ENCODE results near the gene ANXA11. TPM values are rescaled to one million over a fixed set of nuclear protein-coding genes. Genes with fewer than 3 reads are reported as not detected.

ANXA11 gene
- total RNA-seq, 1 donor from 2014 or later = 178 TPM

DNA sequence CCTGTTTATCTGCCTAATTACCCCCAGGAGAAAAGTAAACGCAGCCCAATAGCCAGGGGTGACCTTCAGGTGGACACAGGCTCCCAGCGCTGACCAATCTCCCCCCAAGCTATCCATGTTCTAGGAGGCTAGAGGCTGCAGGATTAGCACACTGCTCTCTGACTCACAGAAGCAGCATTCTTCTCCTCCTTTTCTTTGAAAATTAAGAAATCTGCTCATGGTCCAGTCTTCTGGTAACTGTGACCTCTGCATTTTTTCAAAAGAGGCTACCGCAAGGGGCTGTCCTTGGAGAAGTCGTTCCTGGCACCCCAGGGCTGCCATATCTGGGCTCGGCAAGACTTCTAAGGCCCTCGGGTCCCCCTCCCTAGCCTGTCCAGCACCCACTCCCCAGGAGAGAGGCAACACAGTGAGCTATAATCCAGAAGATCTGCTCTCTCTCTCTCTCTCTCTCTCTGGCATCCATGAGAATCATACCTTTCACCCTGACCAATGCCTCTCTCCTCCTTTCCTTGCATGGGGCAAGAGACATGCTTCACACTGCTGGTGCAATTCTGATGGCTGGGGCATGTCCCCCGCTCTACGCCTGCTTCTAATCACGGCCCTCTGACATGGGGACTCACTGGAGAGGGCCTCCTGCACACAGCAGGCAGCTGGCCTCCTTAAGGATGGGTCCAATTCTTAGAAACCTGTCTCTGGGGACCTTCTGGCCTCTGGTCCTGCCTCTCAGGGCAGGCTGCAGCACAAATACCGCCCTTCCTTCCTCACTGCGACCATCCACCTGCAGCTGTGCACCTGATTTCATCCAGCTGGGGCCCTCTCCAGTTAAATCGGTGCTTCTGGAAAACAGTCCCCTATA is 27.3 kb downstream of the ANXA11 start:
- H3K4me3 Mint-ChIP-seq = no peak overlapping the region
- H3K9me3 Mint-ChIP-seq = no peaks in the 10 kb centered on the region
- ChIA-PET CTCF (no interaction called here), POLR2A (no interaction called here)
- no peak for ATAC-seq (ENCODE audit: low read depth)
- TF ChIP-seq, protein P1, sequence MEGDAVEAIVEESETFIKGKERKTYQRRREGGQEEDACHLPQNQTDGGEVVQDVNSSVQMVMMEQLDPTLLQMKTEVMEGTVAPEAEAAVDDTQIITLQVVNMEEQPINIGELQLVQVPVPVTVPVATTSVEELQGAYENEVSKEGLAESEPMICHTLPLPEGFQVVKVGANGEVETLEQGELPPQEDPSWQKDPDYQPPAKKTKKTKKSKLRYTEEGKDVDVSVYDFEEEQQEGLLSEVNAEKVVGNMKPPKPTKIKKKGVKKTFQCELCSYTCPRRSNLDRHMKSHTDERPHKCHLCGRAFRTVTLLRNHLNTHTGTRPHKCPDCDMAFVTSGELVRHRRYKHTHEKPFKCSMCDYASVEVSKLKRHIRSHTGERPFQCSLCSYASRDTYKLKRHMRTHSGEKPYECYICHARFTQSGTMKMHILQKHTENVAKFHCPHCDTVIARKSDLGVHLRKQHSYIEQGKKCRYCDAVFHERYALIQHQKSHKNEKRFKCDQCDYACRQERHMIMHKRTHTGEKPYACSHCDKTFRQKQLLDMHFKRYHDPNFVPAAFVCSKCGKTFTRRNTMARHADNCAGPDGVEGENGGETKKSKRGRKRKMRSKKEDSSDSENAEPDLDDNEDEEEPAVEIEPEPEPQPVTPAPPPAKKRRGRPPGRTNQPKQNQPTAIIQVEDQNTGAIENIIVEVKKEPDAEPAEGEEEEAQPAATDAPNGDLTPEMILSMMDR (IDR thresholded peaks at IDR 0.05) = no peak
- H3K27ac Mint-ChIP-seq = no peak overlapping the region
- peaks cover 28% of the 10 kb centered on the region for H3K36me3 Mint-ChIP-seq (ENCODE audit: low read depth)
- DNase-seq = no peak
- no peaks in the 10 kb centered on the region for H3K27me3 Mint-ChIP-seq
- intact Hi-C loops (cut with micrococcal nuclease) = no loop called here
- H3K4me1 Mint-ChIP-seq = peaks cover 34% of the 10 kb centered on the region

DNA sequence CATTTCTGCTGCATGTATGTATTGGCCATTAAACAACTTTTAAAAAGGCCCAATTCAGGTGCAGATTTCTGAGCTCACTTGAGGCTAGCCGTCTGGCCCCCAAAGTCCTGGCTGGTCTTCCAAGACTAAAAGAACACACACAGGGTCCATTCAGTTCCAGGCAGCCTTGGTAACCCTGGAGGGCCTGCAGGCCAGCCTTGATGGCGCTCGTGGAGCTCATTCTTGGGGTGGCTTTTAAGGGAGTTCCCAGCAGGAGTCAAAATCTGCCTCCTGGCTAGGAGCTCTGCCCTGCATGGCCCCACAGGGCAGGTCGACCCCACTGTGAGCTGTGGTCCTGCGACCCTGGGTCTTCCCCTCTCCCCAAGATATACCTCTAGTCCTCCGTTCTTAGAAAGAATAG is 28.8 kb downstream of the ANXA11 start:
- ChIA-PET CTCF (interaction anchor here (0.6 kb wide), 1 partner anchor 46 kb away, joined by 4 read pairs; no protein-coding TSS in a partner anchor), POLR2A (interaction anchor here (0.8 kb wide), 1 partner anchor 9 kb away, joined by 3 read pairs; no protein-coding TSS in a partner anchor)
- intact Hi-C loops (cut with micrococcal nuclease) = no loop called here
- ATAC-seq (ENCODE audit: low read depth) (no peak), DNase-seq (no peak)
- Mint-ChIP-seq H3K4me1 (peaks cover 24% of the 10 kb centered on the region), H3K9me3 (no peaks in the 10 kb centered on the region), H3K4me3 (no peak overlapping the region), H3K27me3 (no peaks in the 10 kb centered on the region), H3K36me3 (ENCODE audit: low read depth) (peaks cover 26% of the 10 kb centered on the region), H3K27ac (no peak overlapping the region)
- TF ChIP-seq, protein P1 (IDR thresholded peaks at IDR 0.05) = no peak

DNA sequence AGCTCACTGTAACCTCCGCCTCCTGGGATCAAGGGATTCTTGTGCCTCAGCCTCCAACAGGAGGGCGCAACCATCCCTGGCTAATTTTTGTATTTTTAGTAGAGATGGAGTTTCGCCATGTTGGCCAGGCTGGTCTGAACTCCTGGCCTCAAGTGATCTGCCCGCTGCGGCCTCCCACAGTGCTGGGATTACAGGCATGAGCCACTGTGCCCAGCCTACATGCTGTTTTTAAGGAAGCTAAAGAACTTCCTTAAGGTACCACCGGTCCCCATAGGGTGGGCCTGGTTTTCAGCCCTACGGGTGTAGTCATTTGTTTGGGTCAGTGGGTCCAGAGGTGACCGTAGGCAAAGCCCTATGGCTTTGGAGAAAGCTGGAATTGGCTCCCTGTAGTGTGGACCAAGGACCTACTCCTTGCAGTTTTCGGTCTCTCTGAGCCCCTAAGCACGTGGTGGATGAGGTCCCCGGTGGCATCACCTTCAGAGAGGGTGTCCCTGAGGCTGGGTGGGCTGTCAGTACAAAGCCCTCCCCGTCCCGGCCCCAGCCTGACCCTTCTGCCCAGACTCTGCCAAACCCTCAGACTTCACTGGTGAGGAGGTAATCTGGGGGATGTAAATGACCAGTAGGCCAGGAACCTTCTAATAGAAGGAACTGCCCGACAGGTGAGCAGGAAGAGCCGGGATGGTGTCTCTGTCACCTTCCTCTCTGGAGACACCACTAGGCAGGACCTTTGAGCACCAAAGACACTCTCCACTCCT is 30.5 kb downstream of the ANXA11 start:
- peaks cover 23% of the 10 kb centered on the region for H3K4me1 Mint-ChIP-seq

DNA sequence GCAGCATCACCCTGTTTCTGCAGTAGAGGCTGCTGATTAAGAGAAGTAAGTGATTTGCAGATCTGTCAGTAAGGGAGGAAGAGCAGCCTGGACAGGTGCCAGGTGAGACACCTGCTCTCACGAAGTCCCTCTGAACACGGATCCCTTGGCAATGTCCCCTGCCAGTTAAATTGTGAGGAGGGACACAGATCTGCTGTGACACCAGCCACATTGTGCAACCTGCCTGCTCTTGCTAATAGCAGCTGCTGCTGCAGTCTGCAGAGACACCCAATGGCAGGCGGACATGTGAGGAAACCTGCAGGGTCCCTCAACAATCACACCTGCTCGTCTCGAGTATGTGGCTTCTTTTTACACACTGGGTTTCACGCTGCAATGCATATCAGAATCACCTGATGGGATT is 31.9 kb downstream of the ANXA11 start:
- Mint-ChIP-seq H3K4me1 (peaks cover 13% of the 10 kb centered on the region), H3K9me3 (no peaks in the 10 kb centered on the region), H3K27me3 (no peaks in the 10 kb centered on the region), H3K27ac (no peak overlapping the region), H3K36me3 (ENCODE audit: low read depth) (peaks cover 42% of the 10 kb centered on the region), H3K4me3 (no peak overlapping the region)
- intact Hi-C loops (cut with micrococcal nuclease) = no loop called here
- ChIA-PET CTCF (no interaction called here), POLR2A (interaction anchor here (1.8 kb wide), 1 partner anchor 32 kb away, joined by 3 read pairs; the partner anchor contains the start of gene ANXA11)
- TF ChIP-seq, protein P1 (IDR thresholded peaks at IDR 0.05) = no peak
- ATAC-seq (ENCODE audit: low read depth) (no peak), DNase-seq (no peak)

More for the DNA sequence above, 30.5 kb downstream of the ANXA11 start:
- POLR2A ChIA-PET = interaction anchor here (1.8 kb wide), 1 partner anchor 31 kb away, joined by 3 read pairs; the partner anchor contains the start of gene ANXA11
- no peaks in the 10 kb centered on the region for H3K27me3 Mint-ChIP-seq
- H3K4me3 Mint-ChIP-seq = no peak overlapping the region
- intact Hi-C loops (cut with micrococcal nuclease) = no loop called here
- peaks cover 39% of the 10 kb centered on the region for H3K36me3 Mint-ChIP-seq (ENCODE audit: low read depth)
- ATAC-seq (ENCODE audit: low read depth) (no peak), DNase-seq (no peak)
- no peak overlapping the region for H3K27ac Mint-ChIP-seq
- no peaks in the 10 kb centered on the region for H3K9me3 Mint-ChIP-seq
- TF ChIP-seq, protein P1 (IDR thresholded peaks at IDR 0.05) = no peak
- CTCF ChIA-PET = no interaction called here

DNA sequence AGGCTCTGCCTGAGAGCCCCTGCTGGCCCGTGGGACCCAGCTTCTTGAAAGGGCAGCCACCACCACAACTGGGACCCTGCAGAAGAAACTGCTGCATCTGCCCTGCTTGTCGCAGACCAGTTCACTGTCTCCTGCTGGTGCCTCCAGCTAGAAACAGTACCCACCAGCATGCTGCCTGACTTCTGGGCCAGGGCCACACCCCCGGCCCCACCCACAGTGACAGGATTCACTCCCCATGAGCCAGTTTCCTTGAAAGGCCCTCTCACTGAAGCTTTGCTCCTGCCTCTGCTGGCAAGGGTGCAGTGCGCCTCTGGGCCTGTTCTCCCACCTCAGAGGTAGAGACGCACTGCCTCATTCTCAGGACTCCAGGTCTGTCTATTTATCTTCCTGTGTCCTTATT is 32.4 kb downstream of the ANXA11 start:
- H3K36me3 Mint-ChIP-seq (ENCODE audit: low read depth) = peaks cover 46% of the 10 kb centered on the region
- intact Hi-C loops (cut with micrococcal nuclease) = no loop called here
- H3K27ac Mint-ChIP-seq = no peak overlapping the region
- CTCF ChIA-PET = no interaction called here
- H3K9me3 Mint-ChIP-seq = no peaks in the 10 kb centered on the region
- TF ChIP-seq, protein P1 (IDR thresholded peaks at IDR 0.05) = no peak
- H3K27me3 Mint-ChIP-seq = no peaks in the 10 kb centered on the region
- no peak for DNase-seq
- POLR2A ChIA-PET = no interaction called here
- no peak for ATAC-seq (ENCODE audit: low read depth)
- H3K4me1 Mint-ChIP-seq = peaks cover 8% of the 10 kb centered on the region
- H3K4me3 Mint-ChIP-seq = no peak overlapping the region

Measured in activated B cell treated with CpG ODN at 0.5 μM for 24 hours (primary cell).